SK-N-SH treated with all-trans-retinoic acid at 6 μM for 48 hours (cell line): ENCODE results near the gene TLCD5.

Experiments
- ATAC-seq: fragments of 200-7000 bp; cut with Tn5 transposase; 3 replicates; pipeline ENCODE4 v1.9.1; 2020; ENCODE audit warnings: mild to moderate bottlenecking, moderate library complexity
- ARNTL ChIP-seq: fragments of 450-650 bp; formaldehyde crosslinking; IDR thresholded peaks from 2 replicates; pipeline ENCODE4 v1.5.0; 2020; ENCODE audit warnings: low read depth, mild to moderate bottlenecking, moderate library complexity, borderline replicate concordance
- BACH2 ChIP-seq: fragments of 250-450 bp; sonication (Bioruptor Pico); IDR thresholded peaks from 2 replicates; pipeline ENCODE4 v1.9.0; 2021; ENCODE audit warnings: mild to moderate bottlenecking, borderline replicate concordance
- CREB5 ChIP-seq: fragments of 250-450 bp; sonication (Bioruptor Pico); IDR thresholded peaks from 2 replicates; pipeline ENCODE4 v1.5.1; 2020; ENCODE audit warnings: low read depth, mild to moderate bottlenecking, moderate library complexity
- CSDC2 ChIP-seq: fragments of 250-450 bp; sonication (Bioruptor Pico); IDR thresholded peaks from 2 replicates; pipeline ENCODE4 v1.5.0; 2020; ENCODE audit warnings: mild to moderate bottlenecking, moderate library complexity
- CSRNP3 ChIP-seq: fragments of 250-450 bp; sonication (Bioruptor Pico); IDR thresholded peaks from 2 replicates; pipeline ENCODE4 v1.5.1; 2021; ENCODE audit warnings: mild to moderate bottlenecking, moderate library complexity
- ESRRG ChIP-seq: fragments of 250-450 bp; sonication (Bioruptor Pico); IDR thresholded peaks from 2 replicates; pipeline ENCODE4 v1.6.1; 2021; ENCODE audit warnings: mild to moderate bottlenecking
- GLIS3 ChIP-seq: fragments of 250-450 bp; sonication (Bioruptor Pico); IDR thresholded peaks from 2 replicates; pipeline ENCODE4 v1.5.0; 2020; ENCODE audit warnings: mild to moderate bottlenecking, moderate library complexity
- ISL1 ChIP-seq: fragments of 250-450 bp; sonication (Bioruptor Pico); IDR thresholded peaks from 2 replicates; pipeline ENCODE4 v2.1.2; 2022; ENCODE audit warnings: mild to moderate bottlenecking, moderate library complexity
- OSR1 ChIP-seq: fragments of 250-450 bp; sonication (Bioruptor Pico); IDR thresholded peaks from 2 replicates; pipeline ENCODE4 v1.8.0; 2022; ENCODE audit warnings: moderate library complexity, mild to moderate bottlenecking, inconsistent platforms
- PATZ1 ChIP-seq: fragments of 250-450 bp; sonication (Bioruptor Pico); IDR thresholded peaks from 2 replicates; pipeline ENCODE4 v1.8.0; 2020; ENCODE audit warnings: mild to moderate bottlenecking, moderate library complexity, borderline replicate concordance
- POU6F1 ChIP-seq: fragments of 250-450 bp; sonication (Bioruptor Pico); IDR thresholded peaks from 2 replicates; pipeline ENCODE4 v1.8.0; 2021; ENCODE audit warnings: low read depth, mild to moderate bottlenecking, moderate library complexity, borderline replicate concordance
- PPARA ChIP-seq: fragments of 250-450 bp; sonication (Bioruptor Pico); IDR thresholded peaks from 2 replicates; pipeline ENCODE4 v1.5.0; 2020; ENCODE audit warnings: mild to moderate bottlenecking, borderline replicate concordance
- RARB ChIP-seq: fragments of 250-450 bp; sonication (Bioruptor Pico); IDR thresholded peaks from 2 replicates; pipeline ENCODE4 v1.8.0; 2021; ENCODE audit warnings: mild to moderate bottlenecking, moderate library complexity
- TOX ChIP-seq: fragments of 250-450 bp; sonication (Bioruptor Pico); IDR thresholded peaks from 2 replicates; pipeline ENCODE4 v1.8.0; 2021; ENCODE audit warnings: mild to moderate bottlenecking, moderate library complexity, borderline replicate concordance
- TSHZ2 ChIP-seq: fragments of 250-450 bp; sonication (Bioruptor Pico); IDR thresholded peaks from 2 replicates; pipeline ENCODE4 v1.5.0; 2020; ENCODE audit warnings: mild to moderate bottlenecking, moderate library complexity
- ZFP3 ChIP-seq: fragments of 250-450 bp; sonication (Bioruptor Pico); IDR thresholded peaks from 2 replicates; pipeline ENCODE4 v1.5.0; 2020; ENCODE audit warnings: mild to moderate bottlenecking, moderate library complexity
- ZFP30 ChIP-seq: fragments of 450-650 bp; formaldehyde crosslinking; IDR thresholded peaks from 2 replicates; pipeline ENCODE4 v1.5.0; 2022; ENCODE audit warnings: mild to moderate bottlenecking, moderate library complexity
- ZNF565 ChIP-seq: fragments of 450-650 bp; formaldehyde crosslinking; conservative IDR thresholded peaks from 2 replicates; pipeline ENCODE4 v1.5.0; 2020; ENCODE audit warnings: low read depth, mild to moderate bottlenecking, moderate library complexity
- ZNF70 ChIP-seq: fragments of 450-650 bp; formaldehyde crosslinking; IDR thresholded peaks from 2 replicates; pipeline ENCODE4 v1.5.0; 2020; ENCODE audit warnings: mild to moderate bottlenecking, moderate library complexity
- ZNF8 ChIP-seq: fragments of 450-650 bp; formaldehyde crosslinking; IDR thresholded peaks from 2 replicates; pipeline ENCODE4 v1.5.0; 2020; ENCODE audit warnings: mild to moderate bottlenecking, moderate library complexity

Gene TLCD5

GRCh38 chr11:120343429-120343828 lies 18.3 kb downstream of the TLCD5 start:
- TF ChIP-seq ISL1 (CRISPR knock-in tag) (no peak), CSRNP3 (CRISPR knock-in tag) (no peak), RARB (no peak), ZNF70 (no peak), BACH2 (CRISPR knock-in tag) (no peak), CSDC2 (CRISPR knock-in tag) (no peak), ARNTL (no peak), ZNF8 (CRISPR knock-in tag) (no peak)
- ATAC-seq: no peak

- ATAC-seq: peak; percentile 53
- TF ChIP-seq ZNF70: no peak
- no peak for TF ChIP-seq PPARA
- TF ChIP-seq ISL1 (CRISPR knock-in tag): no peak
- no peak for TF ChIP-seq ZNF8 (CRISPR knock-in tag)
- no peak for TF ChIP-seq RARB
- no peak for TF ChIP-seq POU6F1 (CRISPR knock-in tag)
- TF ChIP-seq GLIS3 (CRISPR knock-in tag): no peak
- no peak for TF ChIP-seq CREB5 (CRISPR knock-in tag)
- no peak for TF ChIP-seq ZNF565 (CRISPR knock-in tag)
- TF ChIP-seq ESRRG: no peak
- no peak for TF ChIP-seq CSRNP3 (CRISPR knock-in tag)
- no peak for TF ChIP-seq ZFP30 (CRISPR knock-in tag)
- TF ChIP-seq BACH2 (CRISPR knock-in tag): no peak
- TF ChIP-seq TOX (CRISPR knock-in tag): no peak
- TF ChIP-seq PATZ1 (CRISPR knock-in tag): no peak
- no peak for TF ChIP-seq ZFP3 (CRISPR knock-in tag)
- TF ChIP-seq TSHZ2 (CRISPR knock-in tag): no peak
- no peak for TF ChIP-seq OSR1 (CRISPR knock-in tag)
- TF ChIP-seq ARNTL: no peak
These were observed 19.4 kb downstream of the TLCD5 start for GRCh38 chr11:120344302-120345004.
